OCI-LY3 (cell line): Measurements from ENCODE around the gene ANKS1B.

ENCODE experiments used
- CTCF ChIP-seq: fragments of 200-600, 300-600 bp; sonication (generic); IDR thresholded peaks from 2 replicates; pipeline ENCODE4 v1.5.1; 2014; ENCODE audit warnings: antibody characterized with exemption, low read length, low read depth
- EZH2phosphoT487 ChIP-seq: fragments of 200-600 bp; shearing (Covaris generic); IDR thresholded peaks from 2 replicates; pipeline ENCODE4 v1.6.1; 2018; ENCODE audit warnings: antibody characterized with exemption, mixed run types, low read depth

DNA sequence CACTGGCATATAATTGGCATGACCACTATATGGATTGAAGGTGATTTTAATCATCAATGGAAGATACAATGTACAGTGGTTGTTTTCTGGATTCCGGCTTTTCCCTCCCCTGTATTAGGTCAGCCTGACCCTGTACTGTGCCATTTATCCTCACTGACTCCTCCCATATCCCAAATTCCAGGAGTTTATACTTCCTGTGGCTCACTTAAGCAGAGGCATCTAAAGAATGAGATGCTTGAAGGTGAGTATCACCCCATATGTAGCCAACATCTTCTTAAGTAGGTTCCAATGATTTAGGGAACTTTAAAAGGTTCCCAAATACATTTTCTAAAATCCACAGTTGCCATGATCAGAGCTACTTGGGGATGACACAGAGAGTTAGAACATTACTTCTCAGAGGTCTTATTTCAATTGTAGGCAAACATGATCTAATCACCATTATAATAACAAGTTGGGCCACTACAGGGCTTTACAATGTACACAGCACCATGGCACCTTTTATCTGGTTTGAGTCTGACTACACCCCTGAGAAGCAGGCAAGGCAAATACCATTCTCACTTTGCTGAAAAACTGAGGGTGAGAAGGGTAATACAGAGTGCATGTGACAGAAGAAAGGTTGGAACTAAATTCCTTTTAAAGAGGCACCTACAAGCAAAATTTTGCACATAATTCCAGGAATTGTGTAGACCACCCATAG, 549.5 kb downstream of the ANKS1B start:
- no peak for TF ChIP-seq CTCF
- no peak for TF ChIP-seq EZH2phosphoT487
